ENCODE results near the gene ANAPC2. TPM values are rescaled to one million over a fixed set of nuclear protein-coding genes. Genes with fewer than 3 reads are reported as not detected.

Gene ANAPC2
- polyA plus RNA-seq, 4 donors: 20.0 to 44.2 (median 37.0) TPM

DNA sequence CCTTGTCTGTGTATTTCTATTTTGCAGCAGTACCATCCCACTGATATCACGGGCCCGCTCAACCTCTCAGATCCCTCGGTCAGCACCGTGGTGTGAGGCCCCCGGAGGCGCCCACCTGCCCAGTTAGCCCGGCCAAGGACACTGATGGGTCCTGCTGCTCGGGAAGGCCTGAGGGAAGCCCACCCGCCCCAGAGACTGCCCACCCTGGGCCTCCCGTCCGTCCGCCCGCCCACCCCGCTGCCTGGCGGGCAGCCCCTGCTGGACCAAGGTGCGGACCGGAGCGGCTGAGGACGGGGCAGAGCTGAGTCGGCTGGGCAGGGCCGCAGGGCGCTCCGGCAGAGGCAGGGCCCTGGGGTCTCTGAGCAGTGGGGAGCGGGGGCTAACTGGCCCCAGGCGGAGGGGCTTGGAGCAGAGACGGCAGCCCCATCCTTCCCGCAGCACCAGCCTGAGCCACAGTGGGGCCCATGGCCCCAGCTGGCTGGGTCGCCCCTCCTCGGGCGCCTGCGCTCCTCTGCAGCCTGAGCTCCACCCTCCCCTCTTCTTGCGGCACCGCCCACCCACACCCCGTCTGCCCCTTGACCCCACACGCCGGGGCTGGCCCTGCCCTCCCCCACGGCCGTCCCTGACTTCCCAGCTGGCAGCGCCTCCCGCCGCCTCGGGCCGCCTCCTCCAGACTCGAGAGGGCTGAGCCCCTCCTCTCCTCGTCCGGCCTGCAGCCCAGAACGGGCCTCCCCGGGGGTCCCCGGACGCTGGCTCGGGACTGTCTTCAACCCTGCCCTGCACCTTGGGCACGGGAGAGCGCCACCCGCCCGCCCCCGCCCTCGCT is 20.4 kb downstream of the ANAPC2 start:
- Histone ChIP-seq H3K27ac (ENCODE audit: low read depth in 1 of 3, low read length in 2 of 3) (no peak overlapping the region), H3K4me3 (ENCODE audit: low read depth in 1 of 3, low read length in 3 of 3) (peak overlapping the region in 1 of 3 donors; percentile 48), H3K4me1 (ENCODE audit: control insufficient read depth in 3 of 3, insufficient read depth in 2 of 3, low read depth in 1 of 3, low read length in 2 of 3) (peaks cover 0 to 8% (median 5%) of the 10 kb centered on the region in 3 donors), H3K9me3 (ENCODE audit: control insufficient read depth in 2 of 2, insufficient read depth in 1 of 2, low read depth in 1 of 2, low read length in 1 of 2) (no peaks in the 10 kb centered on the region), H3K36me3 (ENCODE audit: control insufficient read depth in 3 of 3, insufficient read depth in 2 of 3, low read depth in 1 of 3, low read length in 3 of 3) (no peaks in the 10 kb centered on the region), H3K27me3 (ENCODE audit: control insufficient read depth in 3 of 3, insufficient read depth in 3 of 3, low read length in 3 of 3) (peaks cover 6 to 83% (median 24%) of the 10 kb centered on the region in 3 donors)
- WGBS, 3 donors: 2 to 6% (median 4%) methylated on average over 38 to 57 of the region's 57 CpGs
- FAIRE-seq: no peak
- DNase-seq: peak; percentile 76 to 78

DNA sequence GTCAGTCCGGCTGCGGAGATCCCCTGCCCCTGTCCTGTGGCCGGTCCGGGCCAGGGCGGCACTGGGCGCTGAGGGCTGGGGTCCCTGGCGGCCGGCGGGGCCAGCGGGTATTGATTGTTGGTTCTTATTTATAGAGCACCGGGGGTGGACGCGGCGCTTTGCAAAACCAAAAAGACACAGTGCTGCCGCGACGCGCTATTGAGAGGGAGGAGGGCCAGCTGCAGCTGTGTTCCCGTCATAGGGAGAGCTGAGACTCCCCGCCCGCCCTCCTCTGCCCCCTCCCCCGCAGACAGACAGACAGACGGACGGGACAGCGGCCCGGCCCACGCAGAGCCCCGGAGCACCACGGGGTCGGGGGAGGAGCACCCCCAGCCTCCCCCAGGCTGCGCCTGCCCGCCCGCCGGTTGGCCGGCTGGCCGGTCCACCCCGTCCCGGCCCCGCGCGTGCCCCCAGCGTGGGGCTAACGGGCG is 21.0 kb downstream of the ANAPC2 start:
- no peak overlapping the region for H3K27ac ChIP-seq (ENCODE audit: low read depth in 1 of 3, low read length in 2 of 3)
- H3K27me3 ChIP-seq (ENCODE audit: control insufficient read depth in 3 of 3, insufficient read depth in 3 of 3, low read length in 3 of 3): peaks cover 6 to 86% (median 28%) of the 10 kb centered on the region in 3 donors
- WGBS, 3 donors: 10 to 22% (median 18%) methylated on average over 34 to 44 of the region's 44 CpGs
- H3K9me3 ChIP-seq (ENCODE audit: control insufficient read depth in 2 of 2, insufficient read depth in 1 of 2, low read depth in 1 of 2, low read length in 1 of 2): no peaks in the 10 kb centered on the region
- DNase-seq: no peak
- H3K36me3 ChIP-seq (ENCODE audit: control insufficient read depth in 3 of 3, insufficient read depth in 2 of 3, low read depth in 1 of 3, low read length in 3 of 3): no peaks in the 10 kb centered on the region
- H3K4me1 ChIP-seq (ENCODE audit: control insufficient read depth in 3 of 3, insufficient read depth in 2 of 3, low read depth in 1 of 3, low read length in 2 of 3): peaks cover 0 to 8% (median 5%) of the 10 kb centered on the region in 3 donors
- peak overlapping the region in 1 of 3 donors; percentile 48 for H3K4me3 ChIP-seq (ENCODE audit: low read depth in 1 of 3, low read length in 3 of 3)
- no peak for FAIRE-seq

DNA sequence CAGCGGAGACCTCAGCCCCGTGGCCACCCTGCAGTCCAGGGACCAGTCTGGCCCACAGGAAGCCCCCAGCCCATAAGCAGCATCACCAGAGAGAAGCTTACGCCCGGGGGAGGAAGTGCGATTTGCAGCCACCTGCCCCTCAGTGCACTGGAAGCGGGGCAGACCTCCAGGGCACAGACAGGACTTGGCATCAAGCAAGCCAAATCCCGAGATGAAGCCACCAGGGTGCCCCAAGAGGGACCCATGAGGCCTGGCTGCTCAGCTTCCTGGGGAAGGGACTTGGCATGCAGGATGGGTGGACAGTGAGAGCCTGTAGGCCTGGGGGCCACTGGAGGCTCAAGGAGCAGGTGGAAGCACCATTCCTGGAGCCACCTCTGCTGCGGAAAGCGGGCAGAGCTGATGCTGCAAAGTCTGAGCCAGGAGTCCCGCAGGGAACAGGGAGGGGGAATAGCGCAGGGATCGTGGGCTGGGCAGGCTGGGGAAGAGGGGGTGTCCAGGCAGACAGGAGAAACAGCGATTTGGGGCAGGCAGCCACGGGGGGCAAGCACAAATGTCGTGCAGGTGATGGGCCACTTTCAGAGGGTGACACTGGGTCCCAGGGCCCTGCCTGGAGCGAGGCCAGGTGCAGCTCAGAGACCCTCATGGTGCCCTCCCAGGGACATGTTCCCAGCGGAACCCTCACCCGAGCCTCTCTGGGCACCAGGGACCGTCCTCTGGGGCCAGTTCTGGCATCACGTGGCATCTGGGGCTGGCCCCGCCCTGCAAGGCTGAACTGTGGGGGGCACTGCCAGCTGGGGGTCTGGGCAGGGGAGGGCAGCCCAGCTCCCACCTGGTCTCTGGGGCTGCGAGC is 21.8 kb downstream of the ANAPC2 start:
- Histone ChIP-seq H3K4me3 (ENCODE audit: low read depth in 1 of 3, low read length in 3 of 3) (no peak overlapping the region), H3K27ac (ENCODE audit: low read depth in 1 of 3, low read length in 2 of 3) (no peak overlapping the region), H3K4me1 (ENCODE audit: control insufficient read depth in 3 of 3, insufficient read depth in 2 of 3, low read depth in 1 of 3, low read length in 2 of 3) (peaks cover 0 to 8% (median 5%) of the 10 kb centered on the region in 3 donors), H3K9me3 (ENCODE audit: control insufficient read depth in 2 of 2, insufficient read depth in 1 of 2, low read depth in 1 of 2, low read length in 1 of 2) (no peaks in the 10 kb centered on the region), H3K36me3 (ENCODE audit: control insufficient read depth in 3 of 3, insufficient read depth in 2 of 3, low read depth in 1 of 3, low read length in 3 of 3) (no peaks in the 10 kb centered on the region), H3K27me3 (ENCODE audit: control insufficient read depth in 3 of 3, insufficient read depth in 3 of 3, low read length in 3 of 3) (peaks cover 6 to 87% (median 31%) of the 10 kb centered on the region in 3 donors)
- FAIRE-seq (no peak), DNase-seq (no peak)
- 59 to 71% (median 68%) methylated on average over 20 to 22 of the region's 22 CpGs for WGBS, 3 donors

DNA sequence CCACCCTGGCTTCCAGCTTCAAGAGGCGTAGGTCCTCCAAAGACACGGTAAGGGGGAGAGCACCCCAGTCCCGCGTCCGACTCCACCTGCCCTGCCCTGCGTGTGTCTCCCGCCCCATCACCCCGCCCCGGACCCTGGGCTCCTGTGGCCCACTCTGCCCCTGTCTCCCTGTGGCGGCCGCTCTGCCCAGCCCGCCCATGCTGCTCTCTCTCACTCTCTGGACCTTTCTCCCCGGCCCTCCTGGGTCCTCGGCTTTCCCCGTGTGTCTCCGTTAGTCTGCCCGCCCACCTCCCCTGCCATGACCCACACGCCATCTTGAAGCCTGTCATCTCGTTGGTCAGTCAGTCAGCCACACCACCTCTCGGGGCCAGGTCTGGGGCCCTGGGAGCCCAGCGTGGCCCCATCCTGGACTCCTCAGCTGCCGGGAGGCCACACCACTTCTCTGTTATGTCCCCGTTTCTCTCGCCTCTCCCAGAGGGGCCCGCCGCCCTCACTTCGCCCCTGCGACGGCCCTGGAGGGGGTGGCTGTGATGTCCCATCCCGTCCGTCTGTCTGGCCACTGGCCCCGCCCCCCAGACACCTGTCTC is 23.0 kb downstream of the ANAPC2 start:
- FAIRE-seq: no peak
- WGBS, 3 donors: 85 to 88% (median 86%) methylated on average over 32 of the region's 32 CpGs
- Histone ChIP-seq H3K27me3 (ENCODE audit: control insufficient read depth in 3 of 3, insufficient read depth in 3 of 3, low read length in 3 of 3) (peaks cover 6 to 86% (median 28%) of the 10 kb centered on the region in 3 donors), H3K27ac (ENCODE audit: low read depth in 1 of 3, low read length in 2 of 3) (no peak overlapping the region), H3K9me3 (ENCODE audit: control insufficient read depth in 2 of 2, insufficient read depth in 1 of 2, low read depth in 1 of 2, low read length in 1 of 2) (no peaks in the 10 kb centered on the region), H3K4me3 (ENCODE audit: low read depth in 1 of 3, low read length in 3 of 3) (no peak overlapping the region), H3K4me1 (ENCODE audit: control insufficient read depth in 3 of 3, insufficient read depth in 2 of 3, low read depth in 1 of 3, low read length in 2 of 3) (peaks cover 0 to 8% (median 5%) of the 10 kb centered on the region in 3 donors), H3K36me3 (ENCODE audit: control insufficient read depth in 3 of 3, insufficient read depth in 2 of 3, low read depth in 1 of 3, low read length in 3 of 3) (no peaks in the 10 kb centered on the region)
- DNase-seq: no peak

DNA sequence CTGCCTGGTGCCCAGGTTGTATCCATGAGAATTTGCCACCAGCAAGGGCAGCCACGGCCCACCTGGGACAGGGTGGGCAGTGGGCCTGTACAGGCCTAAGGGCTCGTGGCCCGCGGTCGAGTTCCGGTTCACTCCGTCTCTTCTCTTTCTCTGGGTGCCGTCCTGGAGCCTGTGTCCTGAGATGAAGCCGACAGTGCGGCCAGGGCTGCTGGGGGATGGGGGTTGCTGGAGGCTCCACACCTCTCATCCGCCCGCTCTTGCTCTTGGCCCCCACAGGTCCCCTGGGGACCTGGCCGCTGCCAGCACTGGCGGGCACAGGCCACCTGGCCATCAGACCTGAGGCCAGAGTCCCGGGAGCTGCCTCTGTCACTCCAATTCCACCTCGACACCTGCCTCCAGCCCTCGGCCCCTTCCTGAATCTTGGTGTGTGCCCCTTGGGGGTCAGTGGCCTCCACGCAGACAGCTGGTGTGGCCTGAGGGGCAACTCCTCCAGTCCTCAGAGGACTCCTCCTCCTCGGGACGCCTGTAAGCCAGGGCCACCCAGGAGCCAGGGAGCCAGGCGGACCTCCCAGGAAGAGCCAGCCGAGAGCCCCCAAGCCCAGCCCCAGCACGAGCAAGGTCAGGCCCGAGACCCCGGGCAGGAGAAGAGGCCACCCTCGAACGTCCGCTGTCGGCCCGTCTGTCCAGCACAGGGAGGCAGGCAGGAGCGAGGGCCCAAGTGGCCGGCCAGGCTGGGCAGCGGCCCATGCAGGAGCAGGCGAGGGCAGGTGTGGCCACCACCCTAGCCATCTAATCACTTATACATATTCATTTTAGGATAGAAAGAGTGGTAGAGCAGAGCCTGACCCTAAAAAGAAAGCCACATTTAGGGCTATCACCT is 23.8 kb downstream of the ANAPC2 start:
- 78 to 87% (median 86%) methylated on average over 33 to 34 of the region's 34 CpGs for WGBS, 3 donors
- H3K27me3 ChIP-seq (ENCODE audit: control insufficient read depth in 3 of 3, insufficient read depth in 3 of 3, low read length in 3 of 3): peaks cover 6 to 88% (median 26%) of the 10 kb centered on the region in 3 donors
- H3K36me3 ChIP-seq (ENCODE audit: control insufficient read depth in 3 of 3, insufficient read depth in 2 of 3, low read depth in 1 of 3, low read length in 3 of 3): no peaks in the 10 kb centered on the region
- FAIRE-seq (no peak), DNase-seq (no peak)
- H3K4me1 ChIP-seq (ENCODE audit: control insufficient read depth in 3 of 3, insufficient read depth in 2 of 3, low read depth in 1 of 3, low read length in 2 of 3): peaks cover 0 to 6% (median under 1%) of the 10 kb centered on the region in 3 donors
- no peak overlapping the region for H3K4me3 ChIP-seq (ENCODE audit: low read depth in 1 of 3, low read length in 3 of 3)
- H3K27ac ChIP-seq (ENCODE audit: low read depth in 1 of 3, low read length in 2 of 3): no peak overlapping the region
- H3K9me3 ChIP-seq (ENCODE audit: control insufficient read depth in 2 of 2, insufficient read depth in 1 of 2, low read depth in 1 of 2, low read length in 1 of 2): no peaks in the 10 kb centered on the region

DNA sequence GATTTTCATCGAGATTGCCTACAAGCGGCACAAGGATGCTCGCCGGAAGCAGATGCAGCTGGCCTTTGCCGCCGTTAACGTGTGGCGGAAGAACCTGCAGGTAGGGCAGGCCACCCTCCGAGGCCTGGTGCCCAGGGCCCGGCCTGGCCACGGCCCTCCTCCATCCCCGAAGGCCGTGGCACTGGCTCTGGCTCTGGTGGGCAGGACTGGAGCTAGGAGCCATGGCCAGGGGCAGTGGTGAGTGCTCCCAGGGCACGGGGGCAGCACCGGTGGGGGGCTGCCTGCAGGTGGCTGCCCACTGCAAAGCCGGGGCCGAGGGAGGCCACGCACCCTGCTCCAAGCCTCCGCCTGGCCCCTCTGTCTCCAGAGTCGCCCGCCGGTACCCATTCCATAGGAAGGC is 24.6 kb downstream of the ANAPC2 start:
- DNase-seq (no peak), FAIRE-seq (no peak)
- Histone ChIP-seq H3K27ac (ENCODE audit: low read depth in 1 of 3, low read length in 2 of 3) (no peak overlapping the region), H3K9me3 (ENCODE audit: control insufficient read depth in 2 of 2, insufficient read depth in 1 of 2, low read depth in 1 of 2, low read length in 1 of 2) (no peaks in the 10 kb centered on the region), H3K4me1 (ENCODE audit: control insufficient read depth in 3 of 3, insufficient read depth in 2 of 3, low read depth in 1 of 3, low read length in 2 of 3) (peaks cover 0 to 6% (median 0%) of the 10 kb centered on the region in 3 donors), H3K4me3 (ENCODE audit: low read depth in 1 of 3, low read length in 3 of 3) (no peak overlapping the region), H3K27me3 (ENCODE audit: control insufficient read depth in 3 of 3, insufficient read depth in 3 of 3, low read length in 3 of 3) (peaks cover 0 to 94% (median 30%) of the 10 kb centered on the region in 3 donors), H3K36me3 (ENCODE audit: control insufficient read depth in 3 of 3, insufficient read depth in 2 of 3, low read depth in 1 of 3, low read length in 3 of 3) (no peaks in the 10 kb centered on the region)
- 78 to 85% (median 80%) methylated on average over 22 of the region's 22 CpGs for WGBS, 3 donors

DNA sequence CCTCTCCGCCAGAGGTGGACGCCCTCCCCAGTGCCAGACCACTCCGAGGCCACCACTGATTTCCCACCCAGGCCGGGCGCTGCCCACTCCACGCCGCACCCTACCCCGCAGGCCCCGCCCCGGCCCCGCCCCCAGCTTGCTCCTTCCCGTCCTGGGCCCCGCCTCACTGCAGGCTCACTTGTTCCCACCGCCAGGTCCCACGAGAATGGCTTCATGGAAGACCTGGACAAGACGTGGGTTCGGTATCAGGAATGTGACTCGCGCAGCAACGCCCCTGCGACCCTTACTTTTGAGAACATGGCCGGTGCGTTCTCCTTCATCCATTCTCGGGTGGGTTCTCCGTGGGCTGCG is 25.0 kb downstream of the ANAPC2 start:
- Histone ChIP-seq H3K4me3 (ENCODE audit: low read depth in 1 of 3, low read length in 3 of 3) (no peak overlapping the region), H3K4me1 (ENCODE audit: control insufficient read depth in 3 of 3, insufficient read depth in 2 of 3, low read depth in 1 of 3, low read length in 2 of 3) (peaks cover 0 to 6% (median 0%) of the 10 kb centered on the region in 3 donors), H3K36me3 (ENCODE audit: control insufficient read depth in 3 of 3, insufficient read depth in 2 of 3, low read depth in 1 of 3, low read length in 3 of 3) (no peaks in the 10 kb centered on the region), H3K27ac (ENCODE audit: low read depth in 1 of 3, low read length in 2 of 3) (no peak overlapping the region), H3K9me3 (ENCODE audit: control insufficient read depth in 2 of 2, insufficient read depth in 1 of 2, low read depth in 1 of 2, low read length in 1 of 2) (no peaks in the 10 kb centered on the region), H3K27me3 (ENCODE audit: control insufficient read depth in 3 of 3, insufficient read depth in 3 of 3, low read length in 3 of 3) (peaks cover 0 to 95% (median 30%) of the 10 kb centered on the region in 3 donors)
- FAIRE-seq (no peak), DNase-seq (no peak)
- 32 to 49% (median 38%) methylated on average over 19 to 26 of the region's 26 CpGs for WGBS, 3 donors

All from small intestine (tissue), 7 donors.